Amygdala (tissue), 56 donors: ENCODE results near the gene INO80.

Source experiments
- DNase-seq, 56 donors: peaks; one replicate each; lab custom pipeline; 2025; lab: John Stamatoyannopoulos, UW

INO80 gene

DNA sequence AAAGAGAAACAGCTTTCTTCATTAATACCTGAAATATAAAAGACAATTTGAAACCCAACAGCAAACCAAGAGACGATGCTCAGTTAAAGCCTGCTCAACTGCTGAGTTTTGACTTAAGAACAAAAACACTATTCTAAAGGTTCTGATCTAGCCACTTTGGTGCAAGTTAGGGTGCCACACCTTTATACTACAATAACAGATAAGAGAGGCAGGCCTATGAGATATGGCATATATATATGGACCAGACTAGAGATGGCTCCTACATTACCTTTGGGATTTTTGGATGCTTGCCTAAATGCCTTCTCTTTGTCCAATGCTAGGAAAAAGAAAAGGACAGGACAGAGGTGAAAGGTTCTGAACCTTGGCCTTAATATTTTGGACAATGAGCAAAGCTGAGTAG lies 68.6 kb downstream of the INO80 start:
- DNase-seq: no peak

DNA sequence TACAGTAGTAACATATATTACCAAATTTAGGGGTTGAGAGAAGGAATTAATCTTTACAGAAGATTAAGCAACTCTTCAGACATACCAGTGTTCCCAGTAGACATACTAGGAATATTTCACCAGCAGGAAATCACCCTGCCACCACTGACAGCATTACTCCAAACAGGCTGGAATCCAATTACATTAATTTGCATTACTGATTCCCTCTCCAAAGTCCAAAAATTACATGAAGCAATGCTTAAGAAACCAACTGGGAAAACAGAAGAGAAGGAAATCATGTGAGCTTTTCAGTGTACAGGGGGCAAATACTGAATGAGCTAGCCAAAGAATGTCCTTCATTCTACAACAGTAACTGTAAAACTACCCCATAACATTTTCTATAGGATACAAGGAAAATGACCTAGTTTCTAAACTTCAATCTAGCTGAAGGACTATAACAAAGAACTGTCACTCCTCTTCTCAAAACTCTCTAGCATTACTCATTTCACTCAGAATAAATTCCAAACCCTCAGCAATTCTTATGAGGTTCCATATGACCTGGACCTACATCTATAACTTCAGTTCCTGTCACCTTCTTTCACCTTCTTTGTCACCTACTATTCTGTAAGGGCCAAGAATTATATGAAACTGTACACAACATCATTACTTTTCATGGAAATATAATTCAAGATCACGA lies 72.7 kb downstream of the INO80 start:
- DNase-seq: no peak

DNA sequence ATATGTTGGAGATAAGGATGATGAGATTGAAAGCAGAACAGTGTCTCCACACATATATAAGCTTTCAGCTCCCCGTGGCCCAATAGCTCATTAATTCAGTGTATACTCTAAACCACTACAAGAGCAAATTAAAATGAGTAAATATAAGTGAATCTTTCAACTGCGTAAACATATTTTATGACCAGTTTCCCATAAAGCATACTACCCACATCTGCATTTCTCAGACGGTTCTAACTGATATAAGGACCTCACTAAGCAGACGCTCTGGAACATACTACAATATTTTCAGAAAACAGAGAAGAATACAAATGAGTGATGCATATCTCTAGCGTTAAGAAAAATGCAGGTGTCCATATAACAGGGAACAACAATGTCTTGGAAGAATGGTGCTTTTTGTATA lies 73.2 kb downstream of the INO80 start:
- DNase-seq: no peak

DNA sequence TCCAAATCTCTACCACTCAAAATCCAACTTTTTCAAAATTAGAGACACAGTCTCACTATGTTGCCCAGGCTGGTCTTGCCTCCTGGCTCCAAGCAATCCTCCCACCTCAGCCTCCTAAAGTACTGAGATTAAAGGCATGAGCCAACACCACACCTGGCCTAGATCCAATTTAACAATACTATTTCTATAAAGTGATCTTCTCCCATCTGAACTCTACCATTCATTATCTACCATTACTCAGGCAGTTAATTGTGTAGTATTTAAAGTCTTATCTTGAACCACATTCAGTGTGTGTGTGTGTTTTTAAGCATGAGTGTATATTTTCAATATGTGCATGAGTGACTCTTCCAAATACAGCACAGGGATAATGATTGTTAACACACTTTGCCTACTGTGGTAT lies 77.0 kb downstream of the INO80 start:
- DNase-seq: no peak

DNA sequence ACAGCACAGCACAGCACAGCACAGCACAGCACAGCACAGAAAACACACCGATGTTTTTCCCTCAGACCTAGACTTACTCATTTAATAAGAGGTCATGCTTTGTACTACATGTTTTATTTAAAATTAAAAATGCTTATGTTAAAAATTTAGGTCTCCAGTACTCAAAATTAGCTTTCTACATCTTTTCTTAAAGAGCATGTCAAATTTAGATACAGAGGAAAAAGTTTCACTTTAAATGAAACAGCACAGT lies 84.1 kb downstream of the INO80 start:
- DNase-seq: no peak

DNA sequence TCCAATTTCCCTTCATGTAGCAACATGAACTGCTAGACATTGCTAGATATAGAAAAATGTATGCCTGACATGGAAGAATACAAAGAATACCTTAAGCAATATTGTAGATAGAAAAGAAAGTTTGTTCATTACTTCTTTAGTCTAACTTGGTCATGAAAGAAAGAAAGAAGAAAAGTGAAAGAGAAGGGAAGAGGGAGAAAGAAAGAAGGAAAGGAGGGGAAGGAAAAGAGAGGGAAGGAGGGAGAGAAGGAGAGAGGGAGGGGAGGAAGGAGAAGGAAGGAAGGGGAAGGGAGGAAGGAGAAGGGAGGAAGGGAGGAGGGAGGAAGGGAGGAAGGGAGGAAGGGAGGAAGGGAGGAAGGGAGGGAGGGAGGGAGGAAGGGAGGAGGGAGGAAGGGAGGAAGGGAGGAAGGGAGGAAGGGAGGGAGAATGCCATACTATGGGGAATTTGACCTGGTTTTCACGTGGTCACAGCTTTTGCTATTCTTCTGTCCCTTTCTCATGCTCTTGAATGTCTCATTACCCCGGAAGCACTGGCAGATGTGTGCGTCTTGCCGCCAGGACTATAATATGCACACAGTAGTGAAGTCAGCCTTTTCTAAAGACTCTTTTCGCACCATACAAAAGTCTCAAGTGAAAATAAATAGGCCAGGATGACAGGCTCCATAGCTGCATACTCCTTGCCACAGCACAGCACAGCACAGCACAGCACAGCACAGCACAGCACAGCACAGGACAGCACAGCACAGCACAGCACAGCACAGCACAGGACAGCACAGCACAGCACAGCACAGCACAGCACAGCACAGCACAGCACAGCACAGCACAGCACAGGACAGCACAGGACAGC lies 84.6 kb downstream of the INO80 start:
- DNase-seq: no peak

DNA sequence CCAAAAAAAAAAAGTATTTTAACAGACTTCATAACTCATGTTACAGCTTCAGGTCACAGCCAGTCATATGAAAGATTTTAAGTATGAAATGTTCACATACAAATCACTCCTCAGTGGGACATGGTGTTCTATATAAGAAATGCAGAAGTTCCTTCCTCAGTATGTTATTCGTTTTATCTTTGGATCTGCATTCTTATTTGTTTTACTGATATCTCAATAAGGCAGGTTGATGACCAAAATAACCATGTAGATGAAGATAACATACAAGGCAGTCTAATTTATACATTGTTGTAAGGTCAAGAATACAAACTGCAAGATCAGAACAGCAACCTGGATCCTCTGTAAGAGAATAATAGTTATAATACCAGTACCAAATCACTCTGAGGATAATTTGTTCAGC lies 87.2 kb downstream of the INO80 start:
- DNase-seq: no peak

DNA sequence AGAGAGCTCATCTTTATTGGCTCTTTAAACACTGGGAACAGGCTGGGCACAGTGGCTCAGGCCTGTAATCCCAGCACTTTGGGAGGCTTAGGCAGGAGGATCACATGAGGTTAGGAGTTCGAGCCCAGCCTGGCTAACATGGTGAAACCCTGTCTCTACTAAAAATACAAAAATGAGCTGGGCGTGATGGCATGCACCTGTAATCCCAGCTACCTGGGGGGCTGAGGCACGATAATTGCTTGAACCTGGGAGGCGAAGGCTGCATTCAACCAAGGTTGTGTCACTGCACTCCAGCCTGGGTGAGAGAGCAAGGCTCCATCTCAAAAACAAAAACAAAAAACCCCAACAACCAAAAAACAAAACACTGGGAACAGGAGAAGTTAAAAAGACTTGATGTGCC lies 90.7 kb downstream of the INO80 start:
- DNase-seq: no peak

DNA sequence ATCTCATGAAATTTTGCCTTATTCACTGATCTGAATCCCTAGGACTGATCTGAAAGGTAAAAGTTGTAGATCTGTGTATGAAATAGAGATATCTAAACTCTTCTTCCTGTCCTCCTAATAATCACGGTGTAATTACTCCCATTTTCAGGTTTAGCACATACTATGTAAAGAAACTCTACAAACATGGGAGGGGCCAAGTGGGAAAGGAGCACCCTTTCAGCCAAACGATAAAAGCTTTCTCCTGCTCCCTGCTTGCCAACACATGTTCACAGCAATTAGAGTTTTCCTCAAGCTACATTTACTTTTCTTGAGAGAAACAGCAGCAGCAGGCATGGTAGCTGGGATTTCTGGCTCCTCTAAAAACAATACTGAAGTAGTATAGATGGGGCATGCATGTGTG lies 91.2 kb downstream of the INO80 start:
- DNase-seq: no peak

DNA sequence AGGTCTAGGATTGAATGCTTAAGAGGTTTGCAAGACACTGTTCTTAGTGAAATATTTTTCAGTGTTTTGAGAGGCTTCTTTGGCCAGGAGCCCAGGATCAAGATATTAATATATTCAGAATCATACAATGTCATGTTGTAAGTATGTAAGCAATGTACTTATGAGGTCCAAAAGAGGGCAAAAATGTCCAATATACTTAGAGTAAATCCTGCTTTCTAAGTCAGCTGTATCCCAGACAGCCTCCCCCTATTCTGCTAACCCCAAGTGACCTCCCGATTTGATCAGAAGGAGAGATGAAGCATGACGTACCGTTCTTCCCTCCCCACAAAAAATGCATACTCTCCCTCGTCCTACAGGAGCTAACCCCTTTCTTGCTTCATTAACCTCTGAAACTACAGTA lies 91.9 kb downstream of the INO80 start:
- DNase-seq: no peak

DNA sequence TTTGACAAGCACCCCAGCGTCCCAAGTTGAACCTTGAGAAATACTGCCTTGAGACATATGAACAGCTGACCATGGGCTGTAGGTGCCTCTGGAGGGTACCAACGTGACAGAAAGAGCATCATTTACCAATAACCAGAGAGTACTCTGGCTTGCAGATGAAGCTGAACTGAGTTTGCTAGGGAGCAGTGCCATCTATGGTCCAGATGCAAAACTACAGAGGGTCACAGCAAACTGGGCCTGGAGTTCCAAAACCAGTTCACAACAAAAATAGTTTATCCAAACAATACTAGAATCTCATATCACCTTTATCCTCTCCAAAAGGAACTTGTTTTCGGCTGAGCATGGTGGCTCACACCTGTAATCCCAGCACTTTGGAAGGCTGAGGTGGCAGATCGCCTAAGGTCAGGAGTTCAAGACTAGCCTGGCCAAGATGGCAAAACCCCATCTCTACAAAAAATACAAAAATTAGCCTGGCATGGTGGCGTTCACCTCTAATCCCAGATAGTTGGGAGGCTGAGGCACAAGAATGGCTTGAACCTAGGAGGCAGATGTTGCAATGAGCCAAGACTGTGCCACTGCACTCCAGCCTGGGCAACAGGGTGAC lies 93.5 kb downstream of the INO80 start:
- peak in 22 of 56 donors; percentile 1 to 57 (median 10) for DNase-seq

DNA sequence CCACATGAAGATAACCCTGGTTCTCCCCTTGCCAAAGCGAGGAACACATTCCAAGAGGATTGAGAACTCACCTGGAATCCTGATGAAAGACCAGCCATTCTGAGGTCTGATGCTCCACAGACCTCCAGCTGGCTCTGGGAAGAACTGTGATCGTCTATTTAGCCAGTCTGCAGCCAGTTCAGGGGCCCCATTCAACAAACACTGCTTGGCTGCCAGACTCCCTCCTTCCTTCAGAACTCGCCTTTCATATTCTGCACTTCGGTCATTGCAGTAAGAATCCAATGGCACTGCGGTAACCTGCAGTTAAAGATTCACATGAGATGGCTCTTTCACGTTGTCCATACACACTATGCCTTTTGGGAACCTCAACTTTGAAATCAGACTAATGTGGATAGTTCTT lies 95.3 kb downstream of the INO80 start:
- no peak for DNase-seq

DNA sequence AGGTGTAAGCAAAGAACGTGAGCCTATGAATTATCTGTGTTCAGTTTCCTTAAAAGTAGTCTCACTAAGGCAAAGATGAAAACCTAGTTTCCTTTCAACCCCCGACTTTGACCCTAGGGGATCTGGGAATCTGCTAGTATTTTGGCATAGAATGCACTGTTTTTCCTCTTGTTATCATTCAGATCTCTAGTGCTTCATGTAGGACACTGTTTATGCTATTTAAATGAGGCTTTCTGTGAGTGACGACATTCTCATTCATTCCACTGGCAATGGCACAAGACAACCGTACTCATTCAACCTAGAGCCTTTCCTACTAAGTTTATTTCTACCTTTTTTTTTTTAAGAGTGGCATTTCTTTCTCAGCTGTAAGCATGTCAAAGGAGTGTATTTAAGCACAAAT lies 95.8 kb downstream of the INO80 start:
- DNase-seq: no peak

DNA sequence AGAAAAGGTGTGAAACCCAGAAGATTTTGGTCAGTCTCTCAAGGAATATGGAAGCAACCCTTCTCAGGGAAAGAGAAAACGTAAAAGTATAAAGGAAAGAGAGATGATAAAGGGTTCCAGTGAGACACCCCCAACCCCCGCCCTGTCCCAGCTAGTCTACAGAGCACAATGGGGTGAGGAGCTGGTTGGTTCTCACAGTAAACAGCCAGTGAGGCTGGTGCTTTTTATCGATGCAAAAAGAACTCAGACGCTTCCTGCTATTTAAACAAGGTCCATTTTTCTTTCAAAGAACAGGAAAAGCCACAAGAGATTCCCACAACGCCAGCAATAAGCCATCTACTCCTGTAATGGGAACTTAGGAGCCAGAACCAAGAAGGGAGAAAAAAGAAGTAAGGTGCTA lies 96.9 kb downstream of the INO80 start:
- DNase-seq: peak in 4 of 56 donors; percentile 1 to 9 (median 4)

DNA sequence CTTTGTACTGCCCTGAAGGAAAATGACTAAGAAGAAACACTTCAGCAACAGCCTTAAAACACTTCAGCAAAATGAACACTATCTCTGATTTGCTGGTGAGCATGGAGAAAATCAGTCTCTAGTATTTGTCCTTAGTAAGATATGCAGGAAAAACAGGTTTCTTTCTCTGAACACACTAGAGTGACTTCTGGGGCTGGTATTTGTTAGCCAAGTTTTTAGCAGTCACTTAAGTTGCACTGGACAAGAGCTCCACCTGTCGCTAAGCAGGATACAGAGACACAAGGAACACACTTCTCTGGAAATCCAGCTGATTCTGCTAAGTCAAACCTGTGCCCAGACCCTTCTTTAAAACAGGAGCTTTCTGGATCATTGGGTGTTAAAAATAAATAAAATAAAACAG lies 97.5 kb downstream of the INO80 start:
- peak in 3 of 56 donors; percentile 3 to 10 (median 8) for DNase-seq

DNA sequence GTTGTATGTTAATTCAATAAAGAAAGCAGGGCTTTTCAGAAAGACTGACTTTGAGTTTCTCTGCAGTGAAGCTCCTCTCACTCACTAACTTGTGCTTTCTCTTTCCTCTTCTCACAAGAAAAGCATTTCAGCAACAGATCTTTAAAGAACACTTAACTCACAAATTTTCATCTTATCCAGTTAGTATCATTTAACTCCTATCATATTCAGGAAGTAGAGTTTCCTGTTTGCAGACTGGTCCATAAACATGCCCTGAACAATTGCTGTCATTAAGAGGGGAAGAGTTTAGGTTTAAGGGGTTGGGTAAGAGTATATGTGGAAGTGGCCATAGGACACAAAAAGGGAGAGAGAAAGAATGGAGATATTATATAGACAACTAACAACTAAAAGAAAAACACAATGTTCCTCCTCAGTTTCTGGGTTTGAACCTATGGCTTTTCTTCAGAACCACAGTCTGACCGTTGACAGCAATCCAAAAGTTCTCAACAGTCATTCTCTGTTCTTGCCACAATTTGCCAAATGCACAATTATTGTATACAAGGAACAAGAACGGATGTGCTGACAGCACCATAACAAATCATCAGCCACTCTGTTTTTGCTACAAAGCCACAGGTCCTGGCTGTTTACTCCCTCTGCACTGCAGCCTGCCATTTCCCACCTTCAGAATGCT lies 98.9 kb downstream of the INO80 start:
- peak in 1 of 56 donors; percentile 5 for DNase-seq

DNA sequence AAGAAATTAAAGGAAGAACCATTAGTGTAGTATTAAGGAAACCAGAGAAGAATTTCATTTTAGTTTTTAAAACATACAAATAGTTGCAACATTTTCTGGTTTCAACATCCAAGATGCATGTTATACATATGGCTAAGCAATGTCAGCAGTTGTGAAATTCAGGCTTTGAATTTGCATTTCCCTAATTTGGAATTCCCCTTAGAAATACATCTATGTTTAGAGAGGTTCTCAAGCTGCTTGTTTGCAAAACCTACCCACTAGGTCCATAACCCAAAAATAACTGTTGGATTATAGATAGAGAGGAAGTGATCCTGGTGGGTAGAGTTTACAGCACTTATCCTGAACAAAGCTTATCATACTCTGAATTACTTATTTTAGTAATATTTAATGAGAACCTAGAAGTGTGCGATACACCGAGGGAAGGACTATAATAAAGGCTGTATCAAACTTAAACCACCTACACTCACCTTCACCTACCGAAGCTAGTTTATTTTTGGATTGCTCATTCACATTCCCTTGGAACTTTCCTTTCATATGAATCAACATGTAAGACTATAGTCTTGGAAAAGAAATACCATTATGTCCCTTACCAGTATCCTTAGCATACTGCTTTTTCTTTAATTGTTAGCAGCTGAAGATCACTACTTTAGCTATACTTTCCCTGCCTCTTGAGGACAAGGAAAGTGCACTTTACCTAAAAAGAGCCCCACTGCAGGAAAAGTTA lies 102.2 kb downstream of the INO80 start:
- no peak for DNase-seq

DNA sequence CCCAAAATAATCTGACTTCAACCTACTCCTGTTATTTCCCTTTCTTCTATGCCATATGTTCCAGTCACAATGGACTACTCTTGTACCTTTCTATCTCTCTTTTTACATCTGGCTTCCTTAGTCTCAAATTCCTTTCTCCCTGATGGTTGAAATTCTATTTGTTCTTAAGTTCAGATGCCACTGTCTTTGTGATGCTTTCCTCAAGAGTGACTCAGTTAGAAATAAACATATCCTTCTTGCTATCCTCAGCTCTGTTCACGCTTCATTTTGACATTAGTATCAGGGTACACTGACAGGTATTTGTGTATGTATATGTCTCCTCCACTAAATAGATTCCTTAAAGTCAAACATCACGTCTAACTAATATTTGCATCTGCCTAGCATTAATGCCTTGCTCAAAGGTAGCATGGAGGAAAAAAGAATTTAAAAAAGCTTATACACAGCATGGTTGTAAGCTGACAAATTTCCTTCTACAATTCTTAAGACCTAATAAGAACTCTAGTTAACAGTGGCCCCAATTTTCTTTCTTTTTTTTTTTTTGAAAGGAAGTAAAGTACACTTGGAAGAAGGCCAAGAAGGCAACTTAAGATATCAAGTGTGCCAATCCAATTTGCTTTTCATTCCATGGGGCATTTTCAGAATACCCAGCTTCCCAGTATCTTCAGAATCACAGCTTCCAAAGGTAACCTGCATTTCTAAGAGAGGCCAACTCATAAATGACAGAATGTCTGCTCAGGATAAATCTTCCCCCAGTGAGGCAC lies 104.8 kb downstream of the INO80 start:
- DNase-seq: no peak

DNA sequence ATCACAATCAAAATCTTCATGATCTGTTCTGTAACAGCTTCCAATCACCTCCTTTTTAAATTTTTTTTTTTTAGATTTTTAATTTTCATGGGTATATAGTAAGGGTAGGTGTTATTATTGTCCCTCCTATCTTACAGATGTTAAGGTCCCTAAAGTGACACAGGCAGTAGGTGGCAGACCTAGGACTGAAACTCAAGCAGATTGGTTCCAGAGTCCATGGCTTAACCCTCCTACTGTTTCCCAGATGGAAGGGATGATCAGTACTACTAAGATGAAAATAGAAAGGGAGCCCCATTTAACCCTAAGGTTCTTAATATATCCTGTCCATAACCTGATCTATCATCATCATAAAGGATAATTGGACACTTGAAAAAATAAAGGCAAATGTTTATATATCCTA lies 105.7 kb downstream of the INO80 start:
- no peak for DNase-seq

DNA sequence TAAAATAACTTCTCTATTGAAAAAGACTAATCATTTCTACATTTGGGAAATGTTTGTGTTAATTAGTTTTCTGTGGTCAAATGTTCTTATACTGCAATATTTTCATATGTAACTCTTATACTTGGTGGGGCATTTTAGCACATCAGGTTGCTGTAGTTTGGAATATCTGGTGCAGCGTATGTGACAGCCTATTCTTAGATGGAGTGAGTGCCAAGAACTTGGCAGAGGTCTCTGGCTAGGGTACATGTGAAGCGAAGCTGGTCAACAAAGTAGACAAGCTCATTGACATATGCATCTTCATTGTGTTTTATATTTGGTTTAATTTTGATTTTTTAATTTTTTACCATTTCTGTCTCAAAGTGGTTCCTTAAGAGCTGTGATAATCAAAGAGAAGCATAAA lies 109.6 kb downstream of the INO80 start:
- no peak for DNase-seq
